Stimulated activated CD4-positive, alpha-beta T cell treated with anti-CD3 and anti-CD28 coated beads, Interleukin-2, amount 100 ng/mL, for 48 hours (primary cell): ENCODE measurements around the gene LGALS4.
"Not testable (repeated sequence)": the region's sequence is repeated elsewhere in the genome, so short reads cannot be mapped to it uniquely, and the experiment has no call there.

Experiments
- DNase-seq, 2 donors: peaks; one replicate each; pipeline ENCODE4 v3.0.0-alpha.2; 2020

The LGALS4 gene

GRCh38 chr19:38812841-38813320 is at the start of gene LGALS4:
LGALS4 (minus strand) TSS chr19:38812945; CDS start chr19:38812886, 59 bp downstream.
- DNase-seq: no peak

GRCh38 chr19:38861368-38861767 is 48.6 kb upstream of the LGALS4 start:
- DNase-seq: no peak

DNA sequence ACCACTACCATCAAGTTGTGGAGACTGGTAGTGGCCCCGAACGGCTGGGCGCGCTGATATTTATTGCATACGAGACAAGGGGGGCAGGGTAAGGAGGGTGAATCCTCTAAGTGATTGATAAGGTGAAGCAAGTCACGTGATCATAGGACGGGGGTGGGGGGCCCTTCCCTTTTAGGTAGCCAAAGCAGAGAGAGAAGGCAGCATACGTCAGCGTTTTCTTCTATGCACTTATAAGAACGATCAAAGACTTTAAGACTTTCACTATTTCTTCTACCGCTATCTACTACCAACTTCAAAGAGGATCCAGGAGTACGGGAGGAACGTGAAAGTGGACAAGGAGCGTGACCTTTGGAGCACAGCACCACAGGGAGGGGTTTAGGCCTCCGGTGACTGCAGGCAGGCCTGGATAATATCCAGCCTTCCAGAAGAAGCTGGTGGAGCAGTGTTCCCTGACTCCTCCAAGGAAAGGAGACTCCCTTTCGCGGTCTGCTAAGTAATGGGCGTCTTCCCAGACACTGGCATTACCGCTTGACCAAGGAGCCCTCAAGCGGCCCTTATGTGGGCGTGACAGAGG is 47.0 kb upstream of the LGALS4 start:
- not testable (repeated sequence) for DNase-seq

DNA sequence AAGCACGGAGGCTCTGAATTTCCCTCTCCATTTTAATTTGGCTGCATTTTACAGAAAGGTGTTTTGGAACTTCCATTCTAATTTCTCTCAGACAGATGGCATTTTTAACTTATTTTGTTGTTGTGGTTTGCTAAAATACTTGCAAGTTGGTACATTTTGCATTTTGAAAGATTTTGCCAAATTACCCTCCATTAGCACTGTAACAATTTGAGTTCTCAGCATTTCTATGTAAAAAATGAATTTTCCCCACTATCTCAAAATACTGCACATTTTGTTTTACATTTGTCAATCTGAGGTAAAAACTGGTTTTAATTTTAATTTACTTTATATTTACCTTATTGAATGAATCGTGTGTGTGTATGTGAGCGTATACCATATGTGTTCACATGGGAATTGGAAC is 44.1 kb upstream of the LGALS4 start:
- DNase-seq: no peak

DNA sequence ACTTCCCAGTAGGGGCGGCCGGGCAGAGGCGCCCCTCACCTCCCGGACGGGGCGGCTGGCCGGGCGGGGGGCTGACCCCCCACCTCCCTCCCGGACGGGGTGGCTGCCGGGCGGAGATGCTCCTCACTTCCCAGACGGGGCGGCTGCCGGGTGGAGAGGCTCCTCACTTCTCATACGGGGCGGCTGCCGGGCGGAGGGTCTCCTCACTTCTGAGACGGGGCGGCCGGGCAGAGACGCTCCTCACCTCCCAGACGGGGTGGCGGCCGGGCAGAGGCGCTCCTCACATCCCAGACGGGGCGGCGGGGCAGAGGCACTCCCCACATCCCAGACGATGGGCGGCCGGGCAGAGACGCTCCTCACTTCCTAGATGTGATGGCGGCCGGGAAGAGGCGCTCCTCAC is 43.0 kb upstream of the LGALS4 start:
- DNase-seq: not testable (repeated sequence)

- DNase-seq: not testable (repeated sequence)
Observed at GRCh38 chr19:38854961-38855360, 42.2 kb upstream of the LGALS4 start.

GRCh38 chr19:38853214-38853613 is 40.5 kb upstream of the LGALS4 start:
- DNase-seq: no peak

DNA sequence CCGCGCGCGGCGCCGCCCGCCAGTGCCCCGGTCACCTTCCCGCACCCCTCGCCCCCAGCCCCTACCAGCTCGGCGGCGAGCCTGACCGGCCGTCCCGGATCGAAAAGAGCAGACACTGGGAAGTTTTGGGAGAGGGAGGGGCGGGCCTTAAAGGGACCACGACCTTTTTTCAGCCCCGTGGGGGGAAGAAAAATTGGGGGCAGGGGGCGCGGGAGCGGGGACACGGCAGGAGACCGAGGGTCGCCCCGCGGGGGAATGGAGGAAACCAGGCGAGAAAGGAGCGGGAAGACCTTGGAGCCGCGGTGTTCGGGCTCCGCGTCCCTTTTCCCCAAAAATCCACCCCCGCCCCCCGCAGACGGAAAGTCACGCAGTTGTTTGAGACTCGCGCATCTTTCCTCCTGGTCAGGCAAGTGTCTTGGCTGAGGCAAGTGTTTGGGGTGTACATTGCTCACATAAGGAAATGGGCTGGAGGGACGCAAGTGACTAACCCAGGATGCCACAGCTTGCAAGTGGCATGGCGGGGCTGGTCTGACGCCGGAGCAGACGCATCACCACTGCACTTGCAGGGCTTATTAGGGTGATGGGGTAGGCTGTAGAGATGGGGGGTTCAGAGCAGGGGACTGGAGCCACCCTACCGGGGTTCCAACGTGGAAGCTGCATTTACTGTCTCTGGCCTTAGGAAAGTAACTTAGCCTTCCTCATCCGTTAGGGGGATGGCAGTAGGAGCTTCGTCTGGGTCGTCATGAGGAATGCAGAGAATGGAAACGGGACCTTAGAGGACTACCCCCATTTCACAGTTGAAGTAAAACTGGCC is 39.7 kb upstream of the LGALS4 start:
- peak; percentile 39 to 44 for DNase-seq

- peak; percentile 88 to 89 for DNase-seq
Observed at GRCh38 chr19:38851622-38852230, 39.0 kb upstream of the LGALS4 start.

DNA sequence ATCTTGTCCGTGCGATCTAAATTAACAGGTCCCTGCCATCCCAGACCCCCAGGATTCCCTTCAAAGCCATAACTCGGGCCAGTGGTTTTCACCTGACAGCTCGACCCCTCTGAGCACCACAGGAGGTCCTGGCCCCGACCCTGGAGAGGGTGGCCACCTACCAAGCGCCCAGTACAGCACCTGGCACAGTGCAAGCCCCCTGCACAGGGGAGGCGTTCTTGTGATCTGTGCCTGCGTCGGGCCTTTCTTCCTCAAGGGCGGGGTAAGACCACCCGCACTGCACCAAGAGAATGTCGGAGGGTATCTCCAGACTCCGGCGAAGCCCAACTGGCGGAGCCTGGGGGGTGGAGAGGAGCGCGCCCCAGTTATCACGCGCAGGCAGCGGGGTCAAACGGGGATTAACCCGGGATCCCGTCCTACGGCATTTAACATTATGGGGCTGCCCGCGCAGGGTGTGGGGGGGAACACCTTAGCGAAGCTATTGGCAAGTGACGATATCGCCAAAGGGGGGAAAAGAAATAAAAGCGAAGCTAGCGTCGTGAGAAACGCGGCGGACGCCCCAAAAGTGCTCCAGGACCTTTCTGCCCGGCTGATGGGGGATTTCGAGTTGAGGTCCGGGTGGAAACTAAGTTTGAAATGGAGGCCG is 38.4 kb upstream of the LGALS4 start:
- DNase-seq: no peak

DNA sequence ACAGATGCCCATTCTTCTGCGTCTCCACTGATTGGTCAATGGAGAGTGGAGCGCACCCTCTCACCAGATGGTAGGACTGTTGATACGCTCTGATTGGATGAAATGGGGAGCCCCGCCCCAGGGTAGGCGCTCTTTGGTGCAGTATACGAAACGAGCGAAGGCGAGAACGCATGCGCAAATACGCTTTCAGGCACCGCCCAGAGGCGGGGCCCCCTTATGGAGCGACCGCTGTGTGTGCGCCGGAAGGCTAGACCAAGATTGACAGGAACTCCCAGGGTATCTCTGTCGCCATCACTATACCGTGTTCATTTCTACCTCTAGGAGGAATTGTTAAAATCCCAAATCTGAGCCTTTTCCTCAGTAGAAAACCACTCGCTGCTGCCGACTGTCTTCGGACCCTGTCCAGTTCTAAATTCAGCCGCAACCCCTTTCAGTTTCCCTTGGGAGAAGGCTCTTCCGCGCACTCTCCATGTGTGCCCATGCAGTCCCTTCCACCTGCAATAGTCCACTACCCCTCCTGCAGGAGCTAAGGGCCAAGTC is 37.8 kb upstream of the LGALS4 start:
- peak; percentile 95 to 96 for DNase-seq

DNA sequence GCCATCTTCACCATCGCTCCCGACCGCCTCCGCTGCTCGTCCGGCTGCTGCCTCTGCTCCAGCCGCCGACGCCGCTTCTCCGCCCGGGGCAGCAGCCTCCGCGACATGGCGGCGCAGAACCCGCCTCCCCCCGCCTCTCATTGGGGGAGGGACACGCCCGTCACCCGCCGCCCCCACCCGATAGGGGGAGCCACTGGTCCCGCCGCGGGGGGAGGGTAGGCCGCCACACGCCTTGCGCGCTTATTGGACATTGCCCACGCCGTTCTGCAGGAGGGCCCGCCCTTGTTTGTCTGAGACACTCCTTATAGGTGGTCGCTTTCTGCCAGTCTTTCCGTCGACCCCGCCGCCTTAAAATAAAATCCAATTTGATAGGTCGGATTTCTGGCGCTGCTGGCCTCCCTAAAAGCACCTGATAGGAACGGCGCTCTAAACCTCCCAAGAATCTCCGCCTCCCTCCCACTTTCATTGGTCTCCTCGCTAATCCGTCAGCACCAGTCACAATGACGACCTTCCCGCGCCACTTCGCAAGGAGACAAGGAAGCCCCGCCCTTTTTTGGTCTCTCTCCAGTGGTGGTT is 37.2 kb upstream of the LGALS4 start, which contains the start of gene HNRNPL:
Gene HNRNPL, minus strand, starts transcription at position 127 of the 576 bp plus-strand sequence. Its CDS starts 20 bp downstream, at position 107.
- peak; percentile 97 to 98 for DNase-seq

DNA sequence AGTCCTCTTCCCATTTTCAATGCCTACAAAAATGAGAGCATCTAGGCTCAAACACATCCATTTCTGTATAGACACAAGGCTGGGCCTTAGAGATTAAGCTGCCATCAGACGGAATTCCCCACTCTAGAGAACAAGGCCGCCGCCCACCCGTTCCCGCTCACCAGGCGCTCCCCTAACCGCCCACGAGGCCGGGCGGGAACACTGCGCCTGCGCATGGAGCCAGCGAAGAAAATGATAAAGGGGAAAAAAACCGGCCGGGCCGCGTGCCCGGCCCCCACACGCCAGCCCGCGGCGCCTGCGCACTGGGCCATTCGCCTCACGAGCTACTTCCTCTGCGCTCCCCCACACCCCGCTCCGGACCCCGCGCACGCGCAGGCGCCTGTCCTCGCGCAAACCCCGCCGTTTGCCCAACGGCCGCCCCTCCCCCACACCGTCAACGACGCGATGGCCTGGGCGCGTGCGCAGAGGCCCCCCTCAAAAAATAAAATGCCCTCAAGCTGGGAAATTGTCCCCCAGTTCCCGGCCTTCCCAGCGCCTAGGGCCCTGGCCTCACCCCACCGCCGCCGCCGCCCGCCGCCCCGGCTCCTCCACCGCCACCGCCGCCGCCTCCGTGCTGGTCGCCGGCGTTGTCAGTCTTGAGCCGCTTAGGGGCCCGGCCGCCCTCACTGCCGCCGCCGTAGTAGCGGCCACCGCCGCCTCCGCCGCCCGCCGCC is 36.6 kb upstream of the LGALS4 start:
- DNase-seq: peak; percentile 98 to 99

GRCh38 chr19:38848299-38849146 is 35.8 kb upstream of the LGALS4 start:
- DNase-seq: no peak

- no peak for DNase-seq
Observed at GRCh38 chr19:38846097-38846496, 33.4 kb upstream of the LGALS4 start.

GRCh38 chr19:38845374-38846024 is 32.8 kb upstream of the LGALS4 start:
- DNase-seq: no peak

GRCh38 chr19:38844093-38844686 is 31.4 kb upstream of the LGALS4 start:
- DNase-seq: no peak

- no peak for DNase-seq
Observed at GRCh38 chr19:38843175-38843758, 30.5 kb upstream of the LGALS4 start.

DNA sequence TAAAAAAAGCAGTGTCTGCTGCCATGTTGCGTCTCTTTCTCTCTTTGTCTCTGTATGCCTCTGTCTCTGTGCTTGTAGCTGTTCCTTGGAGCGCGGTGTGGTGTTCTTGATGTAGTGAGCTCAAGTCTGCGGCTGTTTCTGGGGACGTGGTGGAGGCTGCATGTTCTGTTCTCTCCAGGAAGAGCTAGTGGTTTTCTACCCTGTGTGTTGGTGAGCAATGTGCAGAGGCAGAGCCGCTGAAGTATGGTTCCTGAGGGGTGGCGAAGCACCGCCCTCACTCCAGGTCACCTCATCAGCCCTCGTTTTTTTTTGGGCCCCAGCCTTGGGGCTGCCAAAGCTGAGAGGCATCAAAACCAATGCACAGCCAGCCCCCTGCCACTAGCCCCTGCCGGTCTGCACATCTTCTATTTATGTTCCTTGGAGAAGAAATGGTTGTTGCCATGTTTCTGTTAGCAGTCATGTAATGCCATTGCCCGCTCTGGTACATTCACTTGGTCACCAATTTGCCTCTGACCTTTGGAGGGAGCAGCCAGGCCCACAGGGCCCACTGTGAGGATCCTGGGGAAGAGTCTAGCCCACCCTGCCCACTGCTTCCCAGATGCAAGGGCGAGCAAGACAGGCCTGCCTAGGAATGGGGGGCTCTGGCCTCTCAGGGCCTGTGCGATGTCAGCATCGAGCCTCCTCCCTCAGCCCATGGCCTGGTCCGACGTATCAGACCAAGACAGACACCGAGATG is 29.9 kb upstream of the LGALS4 start:
- peak in 1 of 2 donors; percentile 43 for DNase-seq
